AG04450 (cell line): ENCODE results near the gene VWA2. TPM values are rescaled to one million over a fixed set of nuclear protein-coding genes. Genes with fewer than 3 reads are reported as not detected.

Experiments
- CTCF ChIA-PET: fragments of 300-600, 350-600 bp; formaldehyde crosslinking; extraction: SDS; loops from one replicate; lab custom pipeline; 2022; ENCODE audit warnings: antibody characterized with exemption, inconsistent platforms; lab: Charles Lee
- POLR2A ChIA-PET: fragments of 350-600 bp; formaldehyde crosslinking; extraction: SDS; loops from one replicate; lab custom pipeline; 2021; ENCODE audit warnings: antibody characterized with exemption, inconsistent platforms; lab: Yijun Ruan, JAX
- DNase-seq: peaks from one replicate; pipeline ENCODE4 v3.0.0-alpha.2; 2011; ENCODE audit warnings: low read depth, low spot score
- H3K27ac ChIP-seq: one replicate; pipeline ENCODE4 v1.5.1; 2012; ENCODE audit warnings: low read depth, low read length, control low read depth
- H3K27me3 ChIP-seq: one replicate; pipeline ENCODE4 v1.6.0; 2012; ENCODE audit warnings: low read length; ENCODE audit not compliant: control insufficient read depth, insufficient read depth
- H3K4me3 ChIP-seq: 2 replicates; pipeline ENCODE4 v1.5.1; 2011; ENCODE audit warnings: mild to moderate bottlenecking, low read depth, low read length, control low read depth
- H3K9me3 ChIP-seq: 2 replicates; pipeline ENCODE4 v1.5.1; 2012; ENCODE audit warnings: low read length; ENCODE audit not compliant: control insufficient read depth, insufficient read depth
- polyA plus RNA-seq: library from polyadenylated mRNA; depleted of rRNA; stranded (reverse); fragments of >200 nt; gene quantifications from 2 replicates; pipeline ENCODE4 v1.2.3, GENCODE V29; 2011
- TF ChIP-seq, protein P1 (sequence below): IDR thresholded peaks from 2 replicates; pipeline ENCODE4 v1.5.1; 2011; ENCODE audit warnings: low read depth, low read length, control low read depth, inconsistent platforms

VWA2 gene
- polyA plus RNA-seq, 1 experiment: not detected

DNA sequence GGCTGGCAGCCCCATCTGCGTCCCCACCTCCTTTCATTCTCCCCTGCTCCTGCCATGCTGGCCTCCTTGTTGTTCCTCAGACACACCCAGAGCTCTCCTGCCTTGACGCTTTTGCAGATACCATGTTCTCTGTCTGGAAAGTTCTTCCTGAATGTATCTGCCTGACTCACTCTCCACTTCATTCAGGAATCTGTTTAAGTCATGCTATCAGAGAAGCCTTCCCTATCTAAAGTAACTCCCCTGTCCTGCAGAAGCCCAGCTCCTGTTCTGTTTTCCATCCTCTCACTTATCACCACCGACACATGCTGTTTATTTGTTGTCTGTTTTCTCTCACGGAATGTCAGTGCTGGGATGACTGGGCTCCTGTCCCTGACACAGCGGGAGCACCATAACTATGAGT is 83.3 kb downstream of the VWA2 start:
- ChIA-PET CTCF (no interaction called here), POLR2A (no interaction called here)
- peaks cover 30% of the 10 kb centered on the region for H3K27me3 ChIP-seq
- no peak overlapping the region for H3K4me3 ChIP-seq
- TF ChIP-seq, protein P1, sequence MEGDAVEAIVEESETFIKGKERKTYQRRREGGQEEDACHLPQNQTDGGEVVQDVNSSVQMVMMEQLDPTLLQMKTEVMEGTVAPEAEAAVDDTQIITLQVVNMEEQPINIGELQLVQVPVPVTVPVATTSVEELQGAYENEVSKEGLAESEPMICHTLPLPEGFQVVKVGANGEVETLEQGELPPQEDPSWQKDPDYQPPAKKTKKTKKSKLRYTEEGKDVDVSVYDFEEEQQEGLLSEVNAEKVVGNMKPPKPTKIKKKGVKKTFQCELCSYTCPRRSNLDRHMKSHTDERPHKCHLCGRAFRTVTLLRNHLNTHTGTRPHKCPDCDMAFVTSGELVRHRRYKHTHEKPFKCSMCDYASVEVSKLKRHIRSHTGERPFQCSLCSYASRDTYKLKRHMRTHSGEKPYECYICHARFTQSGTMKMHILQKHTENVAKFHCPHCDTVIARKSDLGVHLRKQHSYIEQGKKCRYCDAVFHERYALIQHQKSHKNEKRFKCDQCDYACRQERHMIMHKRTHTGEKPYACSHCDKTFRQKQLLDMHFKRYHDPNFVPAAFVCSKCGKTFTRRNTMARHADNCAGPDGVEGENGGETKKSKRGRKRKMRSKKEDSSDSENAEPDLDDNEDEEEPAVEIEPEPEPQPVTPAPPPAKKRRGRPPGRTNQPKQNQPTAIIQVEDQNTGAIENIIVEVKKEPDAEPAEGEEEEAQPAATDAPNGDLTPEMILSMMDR: no peak
- H3K27ac ChIP-seq: no peak overlapping the region
- no peaks in the 10 kb centered on the region; the same call in 1 of the 2 replicates for H3K9me3 ChIP-seq
- no peak for DNase-seq

DNA sequence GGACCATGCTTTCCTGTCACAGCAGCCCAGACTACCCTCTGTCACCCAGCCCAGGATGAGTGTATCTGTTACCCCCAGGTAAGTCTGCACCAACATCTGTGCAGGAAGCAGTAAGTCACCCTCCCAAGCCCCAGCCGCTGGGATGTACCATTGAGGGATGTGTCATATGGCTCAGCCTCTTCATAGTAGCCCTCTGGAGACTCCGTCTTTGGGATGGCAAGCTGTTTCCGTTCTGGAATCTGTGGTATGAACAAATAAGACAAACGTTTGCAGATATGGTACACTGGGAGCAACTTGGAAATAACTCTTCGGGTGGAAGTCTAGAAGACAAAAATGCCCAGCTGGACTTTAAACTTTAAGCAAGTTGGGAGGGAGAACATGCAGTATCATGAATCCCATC is 84.0 kb downstream of the VWA2 start:
- ChIA-PET CTCF (interaction anchor here (1.8 kb wide), 1 partner anchor 19 kb away, joined by 8 read pairs; no protein-coding TSS in a partner anchor), POLR2A (no interaction called here)
- Histone ChIP-seq H3K27ac (no peak overlapping the region), H3K4me3 (no peak overlapping the region), H3K9me3 (no peaks in the 10 kb centered on the region; the same call in 1 of the 2 replicates), H3K27me3 (peaks cover 30% of the 10 kb centered on the region)
- no peak for DNase-seq
- TF ChIP-seq, protein P1: no peak

DNA sequence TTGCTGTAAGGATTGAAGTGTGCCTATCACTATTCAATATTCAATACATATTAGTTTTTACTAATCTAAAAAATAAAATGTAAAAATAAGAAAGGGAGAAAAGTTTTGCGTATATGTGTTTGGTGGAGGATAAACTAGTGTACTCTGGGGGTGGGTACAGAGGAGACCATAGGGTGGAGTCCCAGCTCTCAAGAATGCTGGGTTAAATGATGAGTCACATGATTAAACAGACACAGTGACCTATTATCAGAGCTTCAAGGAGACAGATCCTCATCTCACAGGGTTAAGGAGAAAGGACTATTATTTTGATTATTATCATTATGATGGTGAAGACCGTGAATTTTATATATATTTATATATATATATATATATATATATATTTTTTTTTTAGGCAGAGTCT is 87.7 kb downstream of the VWA2 start:
- no peak for DNase-seq
- Histone ChIP-seq H3K9me3 (no peaks in the 10 kb centered on the region; the same call in 1 of the 2 replicates), H3K4me3 (no peak overlapping the region), H3K27ac (no peak overlapping the region), H3K27me3 (peaks cover 21% of the 10 kb centered on the region)
- ChIA-PET CTCF (interaction anchor here (0.9 kb wide), 1 partner anchor 23 kb away, joined by 3 read pairs; no protein-coding TSS in a partner anchor), POLR2A (no interaction called here)
- TF ChIP-seq, protein P1: no peak

DNA sequence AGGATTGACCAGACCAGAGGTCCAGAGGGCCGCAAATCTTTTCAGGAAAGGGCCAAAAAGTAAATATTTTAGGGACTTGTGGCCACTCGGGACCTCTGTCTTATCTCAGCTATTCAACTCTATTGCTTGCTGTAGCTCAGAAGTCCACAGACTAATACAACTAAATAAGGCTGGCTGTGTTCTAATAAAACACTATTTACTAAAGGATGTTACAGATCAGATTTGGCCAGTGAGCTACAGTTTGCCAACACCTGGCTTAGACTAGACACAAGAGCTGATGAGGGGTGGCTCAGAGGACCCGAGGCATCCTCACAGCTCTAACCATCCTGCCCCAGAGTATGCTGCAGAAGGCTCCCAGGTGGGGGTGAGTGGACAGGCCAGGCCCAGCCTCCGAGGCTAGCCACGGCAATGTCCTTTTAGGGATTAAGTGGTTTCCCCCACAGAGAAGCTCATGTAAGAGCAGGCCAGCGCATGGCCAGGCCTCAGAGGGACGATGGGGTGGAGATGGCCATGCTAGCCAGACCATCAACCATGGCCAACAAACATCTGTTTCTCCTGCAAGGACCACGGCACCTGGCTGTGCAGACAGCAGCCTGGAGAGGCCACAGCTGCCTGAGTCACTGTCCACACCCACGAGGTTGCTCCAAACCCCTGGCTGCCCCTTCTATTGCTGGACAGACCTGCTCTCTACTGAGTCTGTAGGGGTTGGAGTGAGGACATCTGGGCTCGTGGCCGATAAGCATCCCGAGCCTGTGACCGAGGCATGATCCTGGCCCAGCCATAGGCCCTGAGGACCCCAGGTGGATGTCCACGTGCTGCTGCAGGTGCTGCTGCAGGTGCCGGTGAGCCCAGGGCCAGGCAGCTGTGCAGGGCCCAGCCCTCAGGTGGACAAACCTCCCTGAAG is 88.7 kb downstream of the VWA2 start:
- TF ChIP-seq, protein P1: no peak
- H3K9me3 ChIP-seq: no peaks in the 10 kb centered on the region; the same call in 1 of the 2 replicates
- H3K27ac ChIP-seq: no peak overlapping the region
- DNase-seq: no peak
- CTCF ChIA-PET: no interaction called here
- no peak overlapping the region for H3K4me3 ChIP-seq
- H3K27me3 ChIP-seq: peaks cover 26% of the 10 kb centered on the region
- POLR2A ChIA-PET: no interaction called here

DNA sequence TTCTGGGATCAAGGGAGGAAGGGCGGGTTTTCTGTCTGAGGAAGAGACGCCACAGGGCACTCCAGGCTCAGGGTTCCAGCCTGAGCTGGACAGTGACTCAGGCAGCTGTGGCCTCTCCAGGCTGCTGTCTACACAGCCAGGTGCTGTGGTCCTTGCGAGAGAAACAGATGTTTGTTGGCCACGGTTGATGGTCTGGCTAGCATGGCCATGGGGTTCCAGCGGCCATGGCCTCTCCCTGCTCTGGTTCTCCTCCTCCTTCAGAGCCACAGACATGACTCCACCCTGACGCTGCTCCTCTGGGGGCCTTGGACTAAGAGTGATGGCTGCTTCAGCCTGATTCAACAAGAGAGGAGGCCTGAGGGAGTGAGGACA is 89.4 kb downstream of the VWA2 start:
- CTCF ChIA-PET: no interaction called here
- Histone ChIP-seq H3K4me3 (no peak overlapping the region), H3K27ac (no peak overlapping the region), H3K27me3 (peaks cover 30% of the 10 kb centered on the region), H3K9me3 (no peaks in the 10 kb centered on the region; the same call in 1 of the 2 replicates)
- TF ChIP-seq, protein P1: no peak
- POLR2A ChIA-PET: no interaction called here
- no peak for DNase-seq
